HFFc6 (cell line): ENCODE measurements around the gene LRRC73. TPM values are rescaled to one million over a fixed set of nuclear protein-coding genes. Genes with fewer than 3 reads are reported as not detected.
"Not testable (repeated sequence)": the region's sequence is repeated elsewhere in the genome, so short reads cannot be mapped to it uniquely, and the experiment has no call there.

Experiments used
- DNase-seq: peaks from one replicate; pipeline ENCODE4 v3.0.0-alpha.2; 2018
- H3K27ac Mint-ChIP-seq: 2 replicates; pipeline ENCODE4 v1.8.0; 2020; ENCODE audit warnings: mild to moderate bottlenecking, mixed read lengths
- H3K27me3 Mint-ChIP-seq: 2 replicates; pipeline ENCODE4 v1.8.0; 2021; ENCODE audit warnings: mild to moderate bottlenecking, moderate library complexity, mixed read lengths; ENCODE audit not compliant: insufficient read depth
- H3K36me3 Mint-ChIP-seq: 2 replicates; pipeline ENCODE4 v1.8.0; 2021; ENCODE audit warnings: low read depth, mixed read lengths
- H3K4me1 Mint-ChIP-seq: 2 replicates; pipeline ENCODE4 v1.8.0; 2020; ENCODE audit warnings: low read depth, mixed read lengths
- H3K4me3 Mint-ChIP-seq: 2 replicates; pipeline ENCODE4 v1.8.0; 2020; ENCODE audit warnings: mild to moderate bottlenecking, moderate library complexity, mixed read lengths
- H3K9me3 Mint-ChIP-seq: 2 replicates; pipeline ENCODE4 v1.8.0; 2020; ENCODE audit warnings: mild to moderate bottlenecking, mixed read lengths
- total RNA-seq, 6 experiments: library from RNA; stranded (reverse); fragmentation: NEBNext Ultra II Directional; extraction: Animal tissue kit (Norgen Biotek cat#: 25700); gene quantifications; 2 replicates in 1 of 6; 3 replicates in 5 of 6; pipeline ENCODE4 v1.2.3, GENCODE V29; 2021
- TF ChIP-seq, protein P1 (sequence below): fragments of 200-600 bp; sonication (generic); IDR thresholded peaks from 2 replicates; pipeline ENCODE4 v1.5.0; 2021; ENCODE audit warnings: antibody characterized with exemption, mild to moderate bottlenecking

Gene LRRC73
- total RNA-seq, 6 experiments from 2014 or later = 0.75 to 1.7 (median 0.90) TPM

- no peak for DNase-seq
- H3K4me3 Mint-ChIP-seq = no peak overlapping the region
- H3K27ac Mint-ChIP-seq = no peak overlapping the region
- no peaks in the 10 kb centered on the region for H3K9me3 Mint-ChIP-seq
- H3K4me1 Mint-ChIP-seq = peaks cover 12% of the 10 kb centered on the region
- no peaks in the 10 kb centered on the region; the same call in 1 of the 2 replicates for H3K27me3 Mint-ChIP-seq
- peaks cover 8% of the 10 kb centered on the region; the same call in 1 of the 2 replicates for H3K36me3 Mint-ChIP-seq
- TF ChIP-seq, protein P1, sequence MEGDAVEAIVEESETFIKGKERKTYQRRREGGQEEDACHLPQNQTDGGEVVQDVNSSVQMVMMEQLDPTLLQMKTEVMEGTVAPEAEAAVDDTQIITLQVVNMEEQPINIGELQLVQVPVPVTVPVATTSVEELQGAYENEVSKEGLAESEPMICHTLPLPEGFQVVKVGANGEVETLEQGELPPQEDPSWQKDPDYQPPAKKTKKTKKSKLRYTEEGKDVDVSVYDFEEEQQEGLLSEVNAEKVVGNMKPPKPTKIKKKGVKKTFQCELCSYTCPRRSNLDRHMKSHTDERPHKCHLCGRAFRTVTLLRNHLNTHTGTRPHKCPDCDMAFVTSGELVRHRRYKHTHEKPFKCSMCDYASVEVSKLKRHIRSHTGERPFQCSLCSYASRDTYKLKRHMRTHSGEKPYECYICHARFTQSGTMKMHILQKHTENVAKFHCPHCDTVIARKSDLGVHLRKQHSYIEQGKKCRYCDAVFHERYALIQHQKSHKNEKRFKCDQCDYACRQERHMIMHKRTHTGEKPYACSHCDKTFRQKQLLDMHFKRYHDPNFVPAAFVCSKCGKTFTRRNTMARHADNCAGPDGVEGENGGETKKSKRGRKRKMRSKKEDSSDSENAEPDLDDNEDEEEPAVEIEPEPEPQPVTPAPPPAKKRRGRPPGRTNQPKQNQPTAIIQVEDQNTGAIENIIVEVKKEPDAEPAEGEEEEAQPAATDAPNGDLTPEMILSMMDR = no peak
Observed at GRCh38 chr6:43504756-43505593, 5.2 kb downstream of the LRRC73 start.

- Mint-ChIP-seq H3K9me3 (no peaks in the 10 kb centered on the region), H3K4me1 (peaks cover 1% of the 10 kb centered on the region; the same call in 1 of the 2 replicates), H3K27me3 (no peaks in the 10 kb centered on the region; the same call in 1 of the 2 replicates), H3K36me3 (peaks cover 13% of the 10 kb centered on the region; the same call in 1 of the 2 replicates), H3K27ac (no peak overlapping the region), H3K4me3 (no peak overlapping the region)
- no peak for DNase-seq
- TF ChIP-seq, protein P1 = no peak
Observed at GRCh38 chr6:43503443-43503842, 6.7 kb downstream of the LRRC73 start.

DNA sequence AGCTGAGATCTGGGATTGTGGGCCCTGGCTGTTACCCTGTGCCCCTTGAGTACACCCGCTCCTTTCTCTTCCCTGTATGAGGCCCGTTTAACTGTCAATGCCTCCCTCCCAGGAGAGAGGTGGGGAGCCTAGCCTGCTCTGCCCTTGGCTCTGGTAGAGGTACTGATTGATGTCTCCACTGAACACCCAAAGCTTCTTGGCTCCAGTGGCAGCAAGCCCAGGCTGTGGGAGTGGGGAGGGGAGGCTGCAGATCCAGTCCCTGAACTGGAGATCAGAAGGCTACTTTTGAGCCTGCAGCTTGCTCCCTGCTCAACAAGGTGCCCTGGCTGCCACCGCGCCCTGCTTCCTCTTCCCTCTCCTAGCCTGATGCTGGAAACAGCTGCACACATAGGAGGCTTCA, 7.5 kb downstream of the LRRC73 start:
- Mint-ChIP-seq H3K4me3 (no peak overlapping the region), H3K9me3 (no peaks in the 10 kb centered on the region), H3K4me1 (no peaks in the 10 kb centered on the region; the same call in 1 of the 2 replicates), H3K27me3 (no peaks in the 10 kb centered on the region; the same call in none of the 2 replicates), H3K27ac (no peak overlapping the region), H3K36me3 (peaks cover 13% of the 10 kb centered on the region; the same call in 1 of the 2 replicates)
- no peak for DNase-seq
- TF ChIP-seq, protein P1 = no peak

DNA sequence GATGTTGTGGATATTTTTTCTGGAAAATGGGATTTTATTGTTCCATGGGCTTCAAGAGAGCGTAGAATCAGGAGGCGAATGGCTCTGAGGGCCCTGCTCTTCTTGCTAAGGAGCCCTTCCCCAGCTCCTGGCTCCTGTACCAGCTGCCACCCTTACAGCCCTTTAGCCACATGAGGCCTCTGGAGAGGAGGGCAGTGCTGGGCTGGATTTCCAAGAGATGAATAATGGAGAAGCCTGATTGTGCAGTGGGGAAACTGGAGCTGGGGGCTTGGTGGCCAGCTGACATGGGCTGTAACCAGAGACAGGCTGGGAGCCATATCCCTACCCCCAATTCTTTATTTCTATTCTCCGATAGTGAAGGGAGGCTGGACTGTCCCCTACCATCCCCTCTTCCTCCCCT, 9.2 kb downstream of the LRRC73 start:
- Mint-ChIP-seq H3K4me1 (peaks cover 17% of the 10 kb centered on the region), H3K27ac (no peak overlapping the region), H3K27me3 (no peaks in the 10 kb centered on the region; the same call in none of the 2 replicates), H3K9me3 (no peaks in the 10 kb centered on the region), H3K36me3 (peaks cover 13% of the 10 kb centered on the region; the same call in 1 of the 2 replicates), H3K4me3 (no peak overlapping the region)
- TF ChIP-seq, protein P1 = no peak
- no peak for DNase-seq

- Mint-ChIP-seq H3K9me3 (no peaks in the 10 kb centered on the region), H3K27me3 (no peaks in the 10 kb centered on the region; the same call in none of the 2 replicates), H3K27ac (no peak overlapping the region), H3K4me3 (no peak overlapping the region), H3K36me3 (peaks cover 22% of the 10 kb centered on the region; the same call in 1 of the 2 replicates), H3K4me1 (peaks cover 34% of the 10 kb centered on the region)
- no peak for DNase-seq
- TF ChIP-seq, protein P1 = no peak
Observed at GRCh38 chr6:43499028-43499815, 10.9 kb downstream of the LRRC73 start.

DNA sequence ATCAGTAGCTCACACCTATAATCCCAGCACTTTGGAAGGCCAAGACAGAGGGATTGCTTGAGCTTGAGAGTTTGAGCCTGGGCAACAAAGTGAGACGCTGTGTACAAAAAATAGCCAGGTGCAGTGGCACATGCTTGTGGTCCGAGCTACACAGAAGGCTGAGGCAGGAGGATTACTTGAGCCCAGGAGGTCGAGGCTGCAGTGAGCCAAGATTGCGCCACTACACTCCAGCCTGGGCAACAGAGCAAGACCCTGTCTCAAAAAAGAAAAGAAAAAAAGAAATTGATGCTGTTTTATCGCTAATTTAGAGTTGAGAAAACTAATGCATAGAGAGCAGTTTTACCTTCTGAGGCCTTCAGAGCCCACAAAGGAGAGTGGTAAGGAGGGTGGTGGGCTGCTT, 11.9 kb downstream of the LRRC73 start:
- peaks cover 43% of the 10 kb centered on the region for H3K4me1 Mint-ChIP-seq
- not testable (repeated sequence) for H3K27me3 Mint-ChIP-seq, H3K4me3 Mint-ChIP-seq

More for the DNA sequence above, 11.9 kb downstream of the LRRC73 start:
- not testable (repeated sequence) for H3K9me3 Mint-ChIP-seq, H3K27ac Mint-ChIP-seq, DNase-seq
- peaks cover 22% of the 10 kb centered on the region; the same call in 1 of the 2 replicates for H3K36me3 Mint-ChIP-seq
